Right ventricle myocardium inferior (tissue), 1 donor: ENCODE data around the gene WSCD1. TPM values are rescaled to one million over a fixed set of nuclear protein-coding genes. Genes with fewer than 3 reads are reported as not detected.
A peak's percentile ranks its signal among the peaks of the same experiment; 100 is the strongest.

Experiments used
- ATAC-seq: fragments of 200-7000 bp; cut with Tn5 transposase; one replicate; pipeline ENCODE4 v1.9.1; 2020; ENCODE audit warnings: mild to moderate bottlenecking, moderate library complexity
- DNase-seq: peaks from one replicate; pipeline ENCODE4 v3.0.0; 2021; ENCODE audit errors: missing footprints
- intact Hi-C: fragments of 100-400 bp; cut with DNase I; formaldehyde crosslinking; loops from one replicate; pipeline ENCODE4 v1.11.0; 2022
- long read RNA-seq: library from polyadenylated mRNA; unstranded; transcript quantifications from one replicate; pipeline ENCODE4 v2.0.0, GENCODE V29; 2021
- total RNA-seq: library from RNA; stranded (reverse); fragmentation: NEBNext Ultra II Directional; extraction: Animal tissue kit (Norgen Biotek cat#: 25700); gene quantifications from one replicate; pipeline ENCODE4 v1.2.1, GENCODE V29; 2021
- donor health status: DM: no; HTN: yes; CAD: no; lungs with severe emphysema.

WSCD1 gene
- 10.6 TPM for total RNA-seq
- long read RNA-seq, full-length matches to known transcripts: 7 of 10 reads
- long read RNA-seq, partial matches to known transcripts: 1 of 10 reads
- long read RNA-seq, other reads (novel, unspliced or antisense): 2 of 10 reads

GRCh38 chr17:6069539-6070429, at the start of gene WSCD1:
WSCD1 (plus strand) TSS chr17:6070379; CDS start chr17:6080659, 10,280 bp downstream.
- DNase-seq (no peak), ATAC-seq (peak; percentile 62)
- intact Hi-C loops: loop anchor here (10.0 kb wide), 1 partner anchor 345 kb away; no protein-coding TSS in a partner anchor

- intact Hi-C loops: no loop called here
- ATAC-seq (no peak), DNase-seq (no peak)
Measured at GRCh38 chr17:6021011-6021400, 49.2 kb upstream of the WSCD1 start.

GRCh38 chr17:6021627-6022026, 48.6 kb upstream of the WSCD1 start:
- intact Hi-C loops: no loop called here
- ATAC-seq: no peak
- DNase-seq: no peak

DNA sequence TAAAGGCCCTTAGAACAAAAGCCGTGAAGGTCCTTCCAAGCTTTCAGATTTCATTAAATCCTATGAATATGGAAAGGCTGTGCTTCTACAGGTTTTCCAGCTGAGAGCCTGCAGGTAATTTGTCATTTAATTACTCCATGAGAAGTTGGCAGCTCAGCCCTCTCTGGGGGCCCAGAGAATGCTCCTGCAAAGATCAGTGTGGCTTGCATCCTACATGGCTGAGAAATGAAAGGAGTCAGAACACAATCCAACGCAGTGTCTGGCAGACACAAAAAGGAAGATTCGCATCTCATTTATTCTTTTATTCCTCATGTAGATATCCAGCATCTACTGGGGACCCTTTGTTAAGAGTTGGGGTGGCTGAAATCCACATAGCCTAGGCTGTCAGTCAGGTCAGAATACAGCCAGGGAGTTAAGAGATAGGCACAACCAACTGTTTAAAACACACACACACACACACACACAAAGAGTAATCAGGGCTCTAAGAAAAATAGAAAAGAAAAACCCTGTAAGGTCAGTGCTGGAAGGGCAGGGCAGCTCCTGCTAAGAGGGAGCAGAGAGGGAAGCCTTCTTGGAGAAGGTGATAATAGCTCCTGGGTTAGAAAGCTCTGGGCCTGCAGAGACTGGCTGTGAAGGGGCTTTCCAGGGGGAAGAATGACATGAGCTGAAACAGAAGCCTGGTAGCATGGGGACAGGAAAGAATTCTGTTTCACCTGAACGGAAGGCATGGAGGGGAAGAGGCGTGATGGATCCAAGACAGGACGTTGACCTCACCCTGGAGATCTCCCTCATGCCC, 46.9 kb upstream of the WSCD1 start:
- intact Hi-C loops: no loop called here
- DNase-seq (no peak), ATAC-seq (no peak)

DNA sequence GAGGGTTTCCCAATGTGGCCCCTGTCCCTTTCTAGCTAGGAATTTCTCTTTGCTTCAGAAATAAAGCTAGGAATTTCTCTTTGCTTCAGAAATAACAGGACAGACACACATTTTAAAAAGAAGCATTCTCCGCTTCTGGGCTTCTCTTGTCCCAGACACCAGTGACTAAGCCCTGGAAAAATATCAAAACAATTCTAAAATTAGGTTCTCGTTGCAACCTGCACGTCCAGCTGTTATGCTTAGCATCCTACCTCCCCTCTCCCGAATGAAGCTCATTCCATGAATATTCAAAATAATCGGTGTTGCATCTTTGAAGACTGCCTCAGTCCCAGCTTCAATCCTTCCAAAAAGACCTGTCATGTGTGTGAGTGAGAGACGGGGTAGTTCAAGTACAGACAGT, 45.6 kb upstream of the WSCD1 start:
- DNase-seq: no peak

GRCh38 chr17:6027342-6028024, 42.7 kb upstream of the WSCD1 start:
- no peak for ATAC-seq
- DNase-seq: no peak
- intact Hi-C loops: no loop called here

More for the DNA sequence above, 45.6 kb upstream of the WSCD1 start:
- no peak for ATAC-seq
- intact Hi-C loops: no loop called here

DNA sequence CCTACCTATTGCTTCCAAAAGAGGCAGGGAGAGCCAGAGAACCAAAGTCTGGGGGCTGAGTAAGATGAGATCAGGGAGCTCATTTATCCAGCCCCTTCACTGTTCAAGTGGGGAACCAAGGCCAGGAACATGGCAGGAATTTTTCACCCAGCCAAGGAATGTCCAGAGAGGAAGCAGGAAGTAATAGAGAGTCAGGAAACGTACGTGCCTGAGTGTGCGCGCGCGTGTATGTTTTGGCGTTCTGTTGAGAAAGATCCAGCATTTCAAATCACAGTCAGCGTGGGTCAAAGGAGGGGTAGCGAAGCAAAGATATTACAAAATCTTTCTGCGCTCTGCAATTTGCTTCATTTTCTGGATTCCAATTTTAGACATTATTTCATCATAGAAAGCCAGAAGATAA, 41.9 kb upstream of the WSCD1 start:
- DNase-seq (no peak), ATAC-seq (no peak)
- intact Hi-C loops: no loop called here

- intact Hi-C loops: no loop called here
- no peak for DNase-seq
Measured at GRCh38 chr17:6035801-6036394, 34.3 kb upstream of the WSCD1 start.

DNA sequence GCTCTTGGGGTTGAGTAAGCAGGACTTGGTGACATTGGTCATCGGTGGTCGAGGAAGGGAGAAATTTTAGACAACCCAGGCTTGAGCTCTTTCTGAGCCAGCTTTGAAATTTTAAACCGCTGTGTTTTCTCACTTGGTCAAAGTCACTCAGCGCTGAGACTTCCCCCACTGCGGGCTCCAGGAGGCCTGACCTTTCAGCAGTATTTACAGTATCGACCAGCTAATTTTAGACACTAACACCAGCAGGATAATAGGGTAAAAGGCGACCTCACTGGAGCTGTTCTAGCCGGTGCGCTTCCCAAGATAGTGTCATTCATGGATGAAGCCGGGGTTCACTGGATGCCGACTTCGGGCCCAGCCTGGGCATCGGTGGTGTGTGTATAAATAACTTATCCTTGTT, 29.7 kb upstream of the WSCD1 start:
- ATAC-seq: peak; percentile 81
- no peak for DNase-seq
- intact Hi-C loops: loop anchor here (10.0 kb wide), 1 partner anchor 446 kb away; no protein-coding TSS in a partner anchor

More at GRCh38 chr17:6035801-6036394, 34.3 kb upstream of the WSCD1 start:
- no peak for ATAC-seq

DNA sequence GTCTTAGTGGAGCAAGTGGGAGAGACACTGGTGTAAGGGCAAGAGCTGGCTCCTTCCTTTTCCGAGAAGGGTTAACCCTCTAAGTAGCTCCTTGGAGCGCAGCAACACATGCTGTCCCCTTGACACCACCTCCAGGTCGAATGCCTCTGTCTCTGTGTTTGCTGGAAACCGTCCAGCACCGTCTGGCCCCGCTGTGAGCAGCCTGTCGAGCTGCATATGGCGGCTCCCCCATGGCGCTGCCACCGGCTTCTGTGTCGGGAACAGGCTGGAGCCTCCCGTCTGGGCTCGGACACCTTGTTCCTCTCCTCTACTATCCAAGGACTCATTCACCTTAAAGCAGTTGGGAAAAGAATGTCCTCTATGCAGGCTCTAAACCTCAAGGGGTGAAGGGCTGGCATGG, 28.9 kb upstream of the WSCD1 start:
- ATAC-seq (no peak), DNase-seq (no peak)
- intact Hi-C loops: loop anchor here (10.0 kb wide), 1 partner anchor 446 kb away; no protein-coding TSS in a partner anchor

DNA sequence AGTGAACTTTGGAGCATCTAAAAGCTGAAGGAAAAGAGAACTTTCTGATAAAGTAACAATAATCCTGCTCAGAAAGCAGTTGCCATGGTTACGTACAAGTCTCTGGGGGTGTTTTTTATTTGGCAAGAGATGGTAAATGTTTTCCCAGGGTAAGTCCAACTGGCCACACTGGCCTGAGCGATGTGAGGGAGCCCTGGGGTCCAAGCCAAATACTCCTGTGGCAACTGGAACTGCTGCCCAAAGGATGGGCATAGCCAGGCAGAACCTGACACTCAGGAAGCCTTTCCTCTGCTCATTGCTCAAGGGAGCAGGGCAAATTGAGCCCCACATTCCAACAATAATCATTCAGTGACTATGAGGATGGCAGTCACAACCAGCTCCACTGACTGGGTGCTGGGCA, 26.8 kb upstream of the WSCD1 start:
- intact Hi-C loops: loop anchor here (10.0 kb wide), 1 partner anchor 449 kb away; no protein-coding TSS in a partner anchor
- DNase-seq (no peak), ATAC-seq (no peak)

DNA sequence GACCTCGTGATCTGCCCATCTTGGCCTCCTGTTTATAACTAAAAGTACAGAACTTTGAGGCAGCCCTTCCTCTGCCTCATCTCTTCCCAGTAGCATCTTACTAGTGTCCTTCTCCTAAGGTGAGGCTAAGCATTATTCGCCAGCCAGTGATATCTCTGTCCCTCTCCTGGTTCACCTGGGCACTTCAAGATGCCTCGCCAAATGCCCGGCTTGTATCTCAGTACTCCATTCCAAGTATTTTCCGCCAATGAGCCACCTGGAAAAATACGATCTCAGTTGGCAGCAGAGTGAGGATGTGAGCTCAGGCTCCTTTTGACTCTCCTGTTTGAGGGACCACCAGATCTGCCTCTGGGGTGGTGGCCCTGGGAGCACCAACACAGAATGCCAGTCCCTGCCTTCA, 25.9 kb upstream of the WSCD1 start:
- intact Hi-C loops: loop anchor here (10.0 kb wide), 1 partner anchor 449 kb away; no protein-coding TSS in a partner anchor
- DNase-seq (no peak), ATAC-seq (no peak)

DNA sequence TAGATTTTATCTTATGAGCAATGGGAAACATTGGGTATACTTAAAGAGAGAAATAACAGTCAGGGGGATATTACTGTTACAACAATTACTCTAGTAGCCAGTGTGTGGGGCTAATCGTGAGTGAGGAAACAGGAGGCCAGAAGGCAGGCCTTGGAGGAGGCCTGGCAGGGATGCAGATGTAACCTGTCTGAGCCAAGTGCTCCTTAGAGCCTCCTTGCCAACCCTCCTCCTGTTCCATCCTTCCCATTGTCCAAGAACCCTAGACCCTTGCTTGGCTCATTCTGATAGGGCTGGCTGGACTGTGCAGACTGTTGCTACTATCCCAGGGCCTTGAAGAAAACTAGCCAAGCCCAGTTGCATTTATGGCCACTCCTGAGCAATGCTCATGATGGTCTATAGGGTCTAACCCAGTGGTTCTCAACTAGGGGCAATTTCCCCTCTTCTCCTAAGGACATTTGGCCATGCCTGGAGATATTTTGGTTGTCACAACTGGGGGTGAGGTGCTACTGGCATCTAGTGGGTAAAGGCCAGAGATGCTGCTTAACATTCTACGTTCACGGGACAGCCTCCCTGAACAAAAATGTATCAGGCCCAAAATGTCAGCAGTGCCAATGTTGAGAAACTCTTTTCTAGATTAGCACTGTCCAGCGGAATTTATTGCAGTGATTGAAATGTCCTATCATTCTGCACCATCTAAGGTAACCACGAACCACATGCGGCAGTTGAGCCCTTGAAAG, 24.4 kb upstream of the WSCD1 start:
- intact Hi-C loops: loop anchor here (10.0 kb wide), 1 partner anchor 451 kb away; no protein-coding TSS in a partner anchor
- no peak for DNase-seq

GRCh38 chr17:6046431-6046830, 23.7 kb upstream of the WSCD1 start:
- no peak for DNase-seq
- intact Hi-C loops: loop anchor here (10.0 kb wide), 1 partner anchor 452 kb away; no protein-coding TSS in a partner anchor

More for the DNA sequence above, 24.4 kb upstream of the WSCD1 start:
- ATAC-seq: no peak

GRCh38 chr17:6046931-6047330, 23.2 kb upstream of the WSCD1 start:
- no peak for ATAC-seq
- intact Hi-C loops: loop anchor here (10.0 kb wide), 1 partner anchor 452 kb away; no protein-coding TSS in a partner anchor

More at GRCh38 chr17:6046431-6046830, 23.7 kb upstream of the WSCD1 start:
- ATAC-seq: no peak

GRCh38 chr17:6047966-6048365, 22.2 kb upstream of the WSCD1 start:
- DNase-seq: no peak
- ATAC-seq: no peak
- intact Hi-C loops: loop anchor here (10.0 kb wide), 1 partner anchor 453 kb away; no protein-coding TSS in a partner anchor

More at GRCh38 chr17:6046931-6047330, 23.2 kb upstream of the WSCD1 start:
- no peak for DNase-seq

- intact Hi-C loops: loop anchor here (10.0 kb wide), 1 partner anchor 454 kb away; no protein-coding TSS in a partner anchor
- DNase-seq (no peak), ATAC-seq (no peak)
Measured at GRCh38 chr17:6048486-6048885, 21.7 kb upstream of the WSCD1 start.
